CD8-positive, alpha-beta memory T cell (primary cell): ENCODE data around the gene CABP1. TPM values are rescaled to one million over a fixed set of nuclear protein-coding genes. Genes with fewer than 3 reads are reported as not detected.

Experiments used
- CTCF ChIA-PET: fragments of 350-600 bp; sonication (Branson Sonifier 250); formaldehyde crosslinking; loops from one replicate; lab custom pipeline; 2021; ENCODE audit warnings: antibody characterized with exemption; lab: Charles Lee
- POLR2A ChIA-PET: fragments of 350-600 bp; sonication (Branson Sonifier 250); formaldehyde crosslinking; loops from one replicate; lab custom pipeline; 2021; ENCODE audit warnings: antibody characterized with exemption; lab: Charles Lee
- DNase-seq, 5 donors: peaks; one replicate each; pipeline versions ENCODE4 v3.0.0 to v3.0.0-alpha.2; 2020 to 2022; ENCODE audit warnings: mixed read lengths in 1 of 5
- H3K27ac ChIP-seq: one replicate; pipeline ENCODE4 v1.7.0; 2013; ENCODE audit warnings: low read depth, mild to moderate bottlenecking, low read length, moderate library complexity
- H3K27me3 ChIP-seq: 2 replicates; pipeline ENCODE4 v1.7.0; 2013; ENCODE audit warnings: low read length, mild to moderate bottlenecking; ENCODE audit not compliant: insufficient read depth, poor library complexity, severe bottlenecking
- H3K36me3 ChIP-seq: 2 replicates; pipeline ENCODE4 v1.7.0; 2013; ENCODE audit warnings: mild to moderate bottlenecking, low read length, moderate library complexity; ENCODE audit not compliant: insufficient read depth
- H3K4me1 ChIP-seq: 2 replicates; pipeline ENCODE4 v1.7.0; 2013; ENCODE audit warnings: mild to moderate bottlenecking, low read length, moderate library complexity; ENCODE audit not compliant: insufficient read depth
- H3K4me3 ChIP-seq: 2 replicates; pipeline ENCODE4 v1.7.0; 2013; ENCODE audit warnings: mild to moderate bottlenecking, low read length
- H3K9me3 ChIP-seq: 2 replicates; pipeline ENCODE4 v1.7.0; 2013; ENCODE audit warnings: mild to moderate bottlenecking, low read length
- H3K27ac Mint-ChIP-seq, 8 donors: one replicate each; pipeline ENCODE4 v1.8.0; 2020 to 2021; ENCODE audit warnings: mixed read lengths in 8 of 8, mild to moderate bottlenecking in 6 of 8, inconsistent platforms in 3 of 8, moderate library complexity in 3 of 8
- H3K27me3 Mint-ChIP-seq, 2 donors: one replicate each; pipeline ENCODE4 v1.8.0; 2020 to 2021; ENCODE audit warnings: mixed read lengths in 2 of 2, mild to moderate bottlenecking in 1 of 2, moderate library complexity in 1 of 2
- H3K36me3 Mint-ChIP-seq, 3 donors: one replicate each; pipeline ENCODE4 v1.8.0; 2020 to 2021; ENCODE audit warnings: mixed read lengths in 3 of 3, inconsistent platforms in 1 of 3, mild to moderate bottlenecking in 1 of 3
- H3K4me1 Mint-ChIP-seq, 3 donors: one replicate each; pipeline ENCODE4 v1.8.0; 2020 to 2021; ENCODE audit warnings: mixed read lengths in 3 of 3, inconsistent platforms in 1 of 3, mild to moderate bottlenecking in 1 of 3
- H3K4me3 Mint-ChIP-seq, 7 donors: one replicate each; pipeline ENCODE4 v1.8.0; 2020 to 2021; ENCODE audit warnings: mixed read lengths in 7 of 7, mild to moderate bottlenecking in 6 of 7, moderate library complexity in 4 of 7, inconsistent platforms in 2 of 7
- H3K9me3 Mint-ChIP-seq, 5 donors: one replicate each; pipeline ENCODE4 v1.8.0; 2020 to 2022; ENCODE audit warnings: mixed read lengths in 5 of 5, mild to moderate bottlenecking in 3 of 5, moderate library complexity in 2 of 5, inconsistent platforms in 1 of 5
- polyA plus RNA-seq: library from polyadenylated mRNA; unstranded; fragments of 300-500 nt; fragmentation: Illumina TruSeq; gene quantifications from one replicate; pipeline ENCODE4 v1.2.3, GENCODE V29; 2021
- total RNA-seq, 2 experiments: library from RNA; stranded (reverse); gene quantifications; one replicate each; pipeline ENCODE4 v1.2.3, GENCODE V29; 2021

CABP1 gene
- total and polyA plus RNA-seq, 3 experiments from 2014 or later, result 0.13 to 0.18 TPM; not detected in 1

DNA sequence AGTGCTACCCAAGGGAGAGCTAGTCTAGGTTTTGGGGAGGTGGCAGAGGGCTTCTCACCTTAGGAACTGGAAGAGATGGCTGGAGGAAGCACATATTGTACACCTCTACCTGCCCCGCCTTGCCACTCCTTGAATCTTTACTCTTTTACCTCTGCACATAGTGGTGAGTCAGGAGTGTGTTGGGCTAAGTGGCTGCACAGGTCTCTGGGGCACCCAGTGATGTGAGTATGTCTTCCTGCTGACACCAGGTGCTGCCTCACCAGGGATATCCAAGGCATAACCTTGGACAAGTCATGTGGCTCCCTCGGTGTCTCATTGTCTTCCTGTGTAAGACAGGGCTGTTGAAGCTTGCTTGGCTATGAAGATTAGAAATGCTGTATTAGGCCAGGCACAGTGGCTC is 19.8 kb upstream of the CABP1 start:
- Mint-ChIP-seq H3K27ac (no peak overlapping the region), H3K36me3 (no peaks in the 10 kb centered on the region), H3K4me1 (no peaks in the 10 kb centered on the region), H3K9me3 (peaks cover 0 to 2% (median 0%) of the 10 kb centered on the region in 5 donors), H3K4me3 (no peak overlapping the region), H3K27me3 (peaks cover 13 to 45% of the 10 kb centered on the region in 2 donors)
- Histone ChIP-seq H3K4me3 (no peak overlapping the region), H3K9me3 (no peaks in the 10 kb centered on the region), H3K27ac (no peak overlapping the region), H3K36me3 (no peaks in the 10 kb centered on the region), H3K4me1 (no peaks in the 10 kb centered on the region), H3K27me3 (peaks cover 6% of the 10 kb centered on the region)
- POLR2A ChIA-PET, result no interaction called here
- DNase-seq, result no peak
- CTCF ChIA-PET, result interaction anchor here (0.7 kb wide), 1 partner anchor 29 kb away, joined by 5 read pairs; no protein-coding TSS in a partner anchor

DNA sequence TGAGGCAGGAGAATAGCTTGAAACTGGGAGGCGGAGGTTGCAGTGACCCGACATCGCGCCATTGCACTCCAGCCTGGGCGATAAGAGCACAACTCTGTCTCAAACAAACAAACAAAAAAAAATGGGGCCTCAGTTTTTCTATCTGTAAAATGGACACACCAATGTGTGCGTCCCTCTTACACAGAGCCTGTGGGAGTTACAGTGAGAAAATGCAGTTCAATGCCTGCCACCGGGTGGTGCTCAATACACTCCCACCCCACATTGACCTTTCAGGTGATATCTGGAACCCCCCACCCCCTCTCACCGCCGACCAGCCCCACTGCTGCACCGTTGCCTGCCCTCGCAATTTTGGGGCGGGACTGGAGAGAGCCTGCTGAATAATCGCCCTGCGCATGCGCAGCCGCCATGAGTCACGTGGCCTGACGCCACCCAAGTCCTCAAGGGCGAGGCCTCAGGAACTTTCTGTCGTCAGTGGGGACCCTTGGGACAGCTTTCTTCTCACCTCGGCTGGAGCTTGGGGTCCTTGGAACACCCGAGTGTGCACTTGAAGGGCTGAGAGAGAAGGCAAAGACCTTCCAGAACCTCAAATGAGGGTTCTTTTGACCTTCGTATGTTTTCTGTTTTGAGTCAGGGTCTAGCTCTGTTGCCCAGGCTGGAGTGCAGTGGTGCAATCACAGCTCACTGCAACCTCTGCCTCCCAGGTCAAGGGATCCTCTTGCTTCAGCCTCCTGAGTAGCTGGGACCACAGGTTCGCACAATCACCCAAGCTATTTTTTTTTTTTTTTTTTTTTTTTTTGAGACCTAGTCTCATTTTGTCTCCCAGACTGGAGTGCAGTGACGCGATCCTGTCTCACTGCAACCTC is 14.6 kb upstream of the CABP1 start:
- H3K9me3 Mint-ChIP-seq, result peaks cover 0 to 2% (median 0%) of the 10 kb centered on the region in 5 donors
- ChIA-PET CTCF (interaction anchor here (1.1 to 2.0 kb wide), 4 partner anchors 21 to 42 kb away, joined by 3 to 7 read pairs (median 4); no protein-coding TSS in a partner anchor), POLR2A (no interaction called here)
- no peak overlapping the region for H3K27ac ChIP-seq
- no peaks in the 10 kb centered on the region for H3K4me1 Mint-ChIP-seq
- H3K4me3 ChIP-seq, result no peak overlapping the region
- no peaks in the 10 kb centered on the region for H3K27me3 ChIP-seq
- no peaks in the 10 kb centered on the region for H3K9me3 ChIP-seq
- H3K36me3 ChIP-seq, result no peaks in the 10 kb centered on the region
- DNase-seq, result peak in 1 of 5 donors; percentile 54
- H3K4me3 Mint-ChIP-seq, result no peak overlapping the region
- peaks cover 2 to 13% of the 10 kb centered on the region in 2 donors for H3K27me3 Mint-ChIP-seq
- no peaks in the 10 kb centered on the region for H3K36me3 Mint-ChIP-seq
- H3K27ac Mint-ChIP-seq, result no peak overlapping the region
- H3K4me1 ChIP-seq, result no peaks in the 10 kb centered on the region

DNA sequence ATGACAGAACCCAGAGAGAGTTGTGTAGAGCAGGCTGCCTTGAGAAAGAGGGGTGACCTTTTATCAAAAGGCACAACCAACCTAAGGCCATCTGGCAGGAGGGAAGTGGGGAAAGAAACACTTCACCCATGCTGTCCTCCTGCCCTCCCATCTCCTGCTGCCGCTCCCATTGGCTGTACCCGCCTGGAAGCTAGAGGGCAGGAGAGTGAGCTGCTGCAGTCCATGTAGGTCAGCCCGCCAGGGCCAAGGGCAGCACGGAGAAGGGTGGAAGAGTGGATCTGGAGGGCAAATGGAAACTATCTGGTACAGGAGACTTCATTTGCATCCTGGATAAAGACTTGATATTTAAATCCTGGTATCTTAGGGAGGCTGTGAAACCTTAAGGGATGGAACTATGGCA is 11.5 kb upstream of the CABP1 start:
- H3K27me3 ChIP-seq, result no peaks in the 10 kb centered on the region
- H3K9me3 ChIP-seq, result no peaks in the 10 kb centered on the region
- Mint-ChIP-seq H3K4me1 (no peaks in the 10 kb centered on the region), H3K9me3 (no peaks in the 10 kb centered on the region), H3K36me3 (no peaks in the 10 kb centered on the region), H3K4me3 (no peak overlapping the region), H3K27ac (no peak overlapping the region), H3K27me3 (peaks cover 2 to 8% of the 10 kb centered on the region in 2 donors)
- CTCF ChIA-PET, result no interaction called here
- POLR2A ChIA-PET, result no interaction called here
- H3K4me3 ChIP-seq, result no peak overlapping the region
- DNase-seq, result no peak
- no peak overlapping the region for H3K27ac ChIP-seq
- H3K36me3 ChIP-seq, result no peaks in the 10 kb centered on the region
- no peaks in the 10 kb centered on the region for H3K4me1 ChIP-seq

DNA sequence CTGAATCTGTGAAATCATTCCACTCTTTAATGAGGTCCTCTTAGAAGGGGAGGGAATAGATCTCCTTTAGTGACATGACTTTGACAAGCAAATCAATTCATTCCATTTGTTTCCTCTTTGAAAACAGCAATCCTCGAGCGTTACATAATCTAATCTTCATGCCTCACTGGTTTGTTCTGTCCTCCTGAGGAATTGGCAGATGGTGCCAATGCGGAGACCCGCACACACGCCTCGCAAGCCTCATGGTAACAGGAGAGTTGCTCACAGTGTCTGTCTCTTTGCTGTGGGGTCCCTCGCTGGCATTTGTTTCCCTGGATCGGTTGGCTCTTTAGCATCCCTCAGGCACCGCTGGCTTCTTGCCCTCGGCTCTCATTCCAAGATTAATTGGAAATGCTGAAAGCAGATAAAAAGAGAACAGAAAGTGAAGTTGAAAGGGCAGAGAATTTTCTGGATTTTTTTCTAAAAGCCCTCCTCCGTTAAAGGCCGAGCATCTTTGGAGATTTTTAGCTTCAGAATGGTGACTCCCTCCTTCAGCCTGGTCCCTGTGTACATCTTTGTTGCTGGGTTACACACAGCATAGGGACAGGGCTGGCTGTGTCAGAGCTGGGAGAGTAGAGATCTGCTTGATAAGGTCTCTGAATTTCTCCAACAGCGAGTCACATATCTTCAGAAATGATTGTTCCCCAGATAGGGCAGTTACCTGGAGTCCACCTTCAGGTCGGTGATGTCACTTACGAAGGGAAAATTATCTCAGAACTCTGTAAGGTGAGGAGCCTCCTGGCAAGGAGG is 10.1 kb upstream of the CABP1 start:
- H3K4me1 ChIP-seq, result no peaks in the 10 kb centered on the region
- ChIA-PET POLR2A (interaction anchor here (0.6 kb wide), 1 partner anchor 28 kb away, joined by 3 read pairs; no protein-coding TSS in a partner anchor), CTCF (interaction anchor here (5.4 kb wide), 1 partner anchor 18 kb away, joined by 25 read pairs; no protein-coding TSS in a partner anchor)
- H3K4me3 ChIP-seq, result no peak overlapping the region
- Mint-ChIP-seq H3K27me3 (peaks cover 2 to 8% of the 10 kb centered on the region in 2 donors), H3K36me3 (no peaks in the 10 kb centered on the region), H3K9me3 (no peaks in the 10 kb centered on the region), H3K4me1 (no peaks in the 10 kb centered on the region), H3K27ac (no peak overlapping the region), H3K4me3 (no peak overlapping the region)
- H3K36me3 ChIP-seq, result no peaks in the 10 kb centered on the region
- no peak for DNase-seq
- H3K27me3 ChIP-seq, result no peaks in the 10 kb centered on the region
- H3K27ac ChIP-seq, result no peak overlapping the region
- no peaks in the 10 kb centered on the region for H3K9me3 ChIP-seq

DNA sequence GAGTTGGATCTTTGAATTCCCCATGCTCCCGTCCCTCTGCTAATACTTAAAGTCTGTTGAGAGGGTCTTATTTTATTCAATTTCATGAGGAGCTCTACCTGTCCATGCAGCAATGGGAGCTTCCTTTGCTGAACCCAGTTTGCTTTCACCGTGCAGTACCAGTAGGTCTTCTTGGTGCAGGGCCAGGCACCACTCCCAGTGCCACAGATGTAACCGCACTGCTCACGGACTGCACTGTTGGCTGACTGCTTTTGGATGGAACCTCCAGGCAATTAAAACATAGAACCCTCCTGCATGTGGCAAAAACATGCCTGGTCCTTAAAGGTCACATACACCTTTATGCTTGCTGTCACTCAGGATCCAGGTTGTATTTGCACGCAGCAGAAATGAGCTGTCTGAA is 9.3 kb upstream of the CABP1 start:
- Mint-ChIP-seq H3K9me3 (no peaks in the 10 kb centered on the region), H3K4me1 (no peaks in the 10 kb centered on the region), H3K27me3 (peaks cover 2 to 8% of the 10 kb centered on the region in 2 donors), H3K36me3 (no peaks in the 10 kb centered on the region), H3K27ac (no peak overlapping the region), H3K4me3 (no peak overlapping the region)
- DNase-seq, result no peak
- ChIA-PET CTCF (interaction anchor here (5.4 kb wide), 1 partner anchor 17 kb away, joined by 25 read pairs; no protein-coding TSS in a partner anchor), POLR2A (interaction anchor here (0.6 kb wide), 1 partner anchor 28 kb away, joined by 3 read pairs; no protein-coding TSS in a partner anchor)
- Histone ChIP-seq H3K36me3 (no peaks in the 10 kb centered on the region), H3K27me3 (no peaks in the 10 kb centered on the region), H3K4me1 (no peaks in the 10 kb centered on the region), H3K4me3 (no peak overlapping the region), H3K27ac (no peak overlapping the region), H3K9me3 (no peaks in the 10 kb centered on the region)

DNA sequence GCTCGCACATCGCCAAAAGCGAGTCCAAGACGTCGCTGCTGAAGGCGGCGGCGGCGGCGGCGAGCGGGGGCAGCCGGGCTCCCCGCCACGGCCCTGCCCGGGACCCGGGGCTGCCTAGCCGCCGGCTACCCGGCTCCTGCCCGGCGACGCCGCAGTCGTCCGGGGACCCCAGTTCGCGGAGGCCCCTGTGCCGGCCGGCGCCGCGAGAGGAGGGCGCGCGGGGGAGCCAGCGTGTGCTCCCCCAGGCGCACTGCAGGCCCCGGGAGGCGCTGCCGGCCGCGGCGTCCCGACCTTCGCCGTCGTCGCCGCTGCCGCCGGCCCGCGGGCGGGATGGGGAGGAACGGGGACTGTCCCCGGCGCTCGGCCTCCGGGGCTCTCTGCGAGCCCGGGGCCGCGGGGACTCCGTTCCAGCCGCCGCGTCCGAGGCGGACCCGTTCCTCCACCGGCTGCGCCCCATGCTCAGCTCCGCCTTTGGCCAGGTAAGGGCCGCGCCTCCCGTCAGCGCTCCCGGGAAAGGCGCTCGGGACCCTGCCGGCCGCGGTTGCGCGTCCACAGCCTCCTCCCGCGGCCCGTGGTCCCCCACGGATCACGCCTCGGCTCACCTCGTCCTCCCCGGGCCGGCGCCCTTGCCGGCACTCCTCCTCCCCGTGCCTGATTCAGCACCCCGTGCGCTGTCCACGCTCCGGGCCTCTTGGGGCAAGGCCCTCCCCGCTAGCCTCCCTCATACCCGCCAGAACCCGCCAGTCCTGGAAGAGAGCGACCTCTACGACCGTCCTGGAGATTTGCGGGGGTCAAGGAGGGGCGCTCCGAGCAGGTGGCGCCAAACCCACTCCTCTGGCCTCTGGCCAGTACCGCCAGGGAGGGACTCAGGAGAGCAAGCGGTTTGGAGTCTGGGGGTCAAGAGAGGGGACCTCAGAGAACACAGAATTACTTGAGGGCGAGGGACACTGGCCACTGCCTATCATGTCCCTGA is 721 bp downstream of the CABP1 start:
- Mint-ChIP-seq H3K9me3 (no peaks in the 10 kb centered on the region), H3K27me3 (peaks cover 36 to 41% of the 10 kb centered on the region in 2 donors), H3K4me3 (peak overlapping the region; percentile 56 to 92 (median 80)), H3K4me1 (peaks cover 4 to 14% (median 9%) of the 10 kb centered on the region in 3 donors), H3K36me3 (no peaks in the 10 kb centered on the region), H3K27ac (no peak overlapping the region)
- ChIA-PET POLR2A (interaction anchor here (0.6 kb wide), 1 partner anchor 88 kb away, joined by 5 read pairs; no protein-coding TSS in a partner anchor), CTCF (interaction anchor here (0.7 to 2.1 kb wide), 4 partner anchors 8 to 330 kb away, joined by 3 to 6 read pairs (median 5); no protein-coding TSS in a partner anchor)
- H3K4me1 ChIP-seq, result peaks cover 8% of the 10 kb centered on the region
- H3K4me3 ChIP-seq, result peak overlapping the region; percentile 26
- peaks cover 42% of the 10 kb centered on the region for H3K27me3 ChIP-seq
- no peaks in the 10 kb centered on the region for H3K36me3 ChIP-seq
- no peaks in the 10 kb centered on the region for H3K9me3 ChIP-seq
- no peak overlapping the region for H3K27ac ChIP-seq
- DNase-seq, result peak; percentile 19 to 69 (median 43)

DNA sequence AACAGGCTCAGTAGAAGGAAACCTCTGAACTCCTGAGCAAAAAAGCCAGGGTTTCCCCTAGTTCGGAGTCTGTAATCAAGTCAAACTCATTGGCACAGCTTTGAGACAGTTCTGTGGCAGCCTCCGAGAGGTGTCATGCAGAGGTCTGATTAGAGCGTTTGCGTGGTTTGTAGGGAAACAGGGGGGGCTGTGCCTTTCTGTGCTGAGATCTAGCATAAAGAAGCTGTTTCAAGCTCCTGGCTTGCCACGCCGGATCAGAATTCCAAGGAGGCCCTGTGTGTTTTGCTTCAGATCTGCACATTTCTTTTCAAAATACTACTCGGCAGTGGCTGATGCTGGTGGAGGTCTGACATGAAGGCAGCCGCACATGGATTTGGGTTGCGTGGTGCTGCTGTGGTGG is 1.7 kb downstream of the CABP1 start:
- Histone ChIP-seq H3K36me3 (no peaks in the 10 kb centered on the region), H3K4me3 (no peak overlapping the region), H3K4me1 (peaks cover 8% of the 10 kb centered on the region), H3K9me3 (no peaks in the 10 kb centered on the region), H3K27ac (no peak overlapping the region), H3K27me3 (peaks cover 44% of the 10 kb centered on the region)
- POLR2A ChIA-PET, result no interaction called here
- no peaks in the 10 kb centered on the region for H3K9me3 Mint-ChIP-seq
- no peaks in the 10 kb centered on the region for H3K36me3 Mint-ChIP-seq
- peak overlapping the region in 1 of 8 donors; percentile 21 for H3K27ac Mint-ChIP-seq
- CTCF ChIA-PET, result interaction anchor here (1.6 to 2.1 kb wide), 3 partner anchors 7 to 329 kb away, joined by 4 to 6 read pairs (median 6); no protein-coding TSS in a partner anchor
- H3K27me3 Mint-ChIP-seq, result peaks cover 36 to 48% of the 10 kb centered on the region in 2 donors
- peaks cover 8 to 16% (median 13%) of the 10 kb centered on the region in 3 donors for H3K4me1 Mint-ChIP-seq
- peak overlapping the region in 5 of 7 donors; percentile 41 to 92 (median 53) for H3K4me3 Mint-ChIP-seq
- no peak for DNase-seq
